Subcutaneous adipose tissue (tissue), 4 donors: Measurements from ENCODE around the gene FAM131C. TPM values are rescaled to one million over a fixed set of nuclear protein-coding genes. Genes with fewer than 3 reads are reported as not detected.

Experiments used
- CTCF ChIP-seq: fragments of 450-650 bp; IDR thresholded peaks from one replicate; pipeline ENCODE4 v1.5.1; 2016; ENCODE audit warnings: low read depth, mild to moderate bottlenecking, control low read depth, antibody characterized with exemption, moderate library complexity
- total RNA-seq, 4 donors: library from RNA; depleted of rRNA; stranded (reverse); fragments of >200 nt; gene quantifications; one replicate each; pipeline ENCODE4 v1.1.0, GENCODE V29; 2016

Gene FAM131C
- total RNA-seq, 4 donors from 2014 or later, result 0.51 TPM; not detected in 3

DNA sequence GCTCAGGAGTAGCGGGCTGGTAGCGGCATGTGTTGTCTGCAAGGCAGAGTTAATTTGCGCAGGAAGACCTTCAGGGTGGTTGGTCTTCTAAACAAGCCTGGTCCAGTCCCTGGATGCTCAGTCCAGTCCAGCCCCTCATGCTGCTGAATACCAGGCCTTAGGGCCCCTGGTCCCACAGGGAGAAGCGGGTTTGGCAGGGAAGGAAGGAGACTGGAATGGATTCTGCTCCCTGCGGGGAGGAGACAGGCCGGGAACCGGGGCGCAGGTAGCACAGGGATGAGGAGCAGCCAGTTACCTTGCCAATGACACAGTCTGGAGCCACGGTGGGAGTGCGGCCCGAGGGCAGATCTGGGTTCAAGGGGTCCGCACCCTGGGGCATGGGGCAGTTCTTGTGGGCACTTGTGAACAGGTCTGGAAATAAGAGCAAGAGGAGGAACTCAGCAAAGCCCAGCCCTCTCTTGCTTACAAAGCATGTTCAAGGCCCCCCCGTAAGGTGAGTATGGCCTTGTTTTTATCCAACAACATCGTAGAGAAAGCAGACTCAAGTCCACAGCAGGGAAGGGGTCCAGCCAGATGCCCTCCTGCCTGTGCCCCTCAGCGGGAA is 10.1 kb downstream of the FAM131C start:
- no peak for TF ChIP-seq CTCF

- no peak for TF ChIP-seq CTCF
Observed at GRCh38 chr1:16061266-16061665, 12.2 kb downstream of the FAM131C start.

DNA sequence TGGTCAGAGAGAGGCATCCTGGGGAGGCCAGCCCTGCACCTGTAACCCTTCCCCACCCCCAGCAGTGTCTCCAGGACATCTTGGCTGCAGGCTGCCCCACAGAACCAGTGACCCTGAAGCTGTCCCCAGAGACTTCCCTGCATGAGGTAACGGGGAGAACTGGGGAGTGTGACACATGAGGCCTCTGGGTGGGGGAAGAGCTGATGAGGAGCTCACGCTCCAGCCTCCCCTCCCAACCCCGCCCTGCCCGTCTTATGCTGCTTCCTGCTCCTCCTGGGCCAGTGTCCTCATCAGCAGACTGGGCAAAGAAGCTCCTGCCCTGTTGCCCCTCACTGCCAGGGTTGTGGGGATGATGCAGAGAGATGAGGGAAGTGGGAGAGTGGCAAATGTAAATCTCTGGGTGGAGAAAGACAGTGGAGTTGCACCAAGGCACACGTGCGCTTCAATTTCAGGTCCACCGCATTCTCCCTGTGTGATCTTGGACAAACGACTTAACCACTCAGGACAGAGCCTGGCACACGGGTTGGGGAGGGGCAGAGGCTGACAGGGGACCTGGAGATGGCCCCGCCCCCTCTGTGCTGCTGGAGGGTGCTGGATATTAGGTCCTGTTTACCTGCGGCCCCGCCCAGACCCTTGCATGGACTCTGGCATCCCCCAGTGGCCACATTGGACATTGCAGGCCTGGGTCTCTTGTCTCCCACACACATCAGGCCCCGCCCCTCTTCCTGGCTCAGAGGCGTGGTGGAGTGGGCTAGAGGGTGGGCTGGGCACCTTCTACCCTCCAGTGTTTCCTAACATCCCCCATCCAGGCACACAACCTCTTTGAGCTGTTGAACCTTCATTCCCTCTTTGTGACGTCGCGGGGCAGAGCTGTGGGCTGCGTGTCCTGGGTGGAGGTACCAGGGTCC is 17.6 kb downstream of the FAM131C start:
- TF ChIP-seq CTCF, result no peak

GRCh38 chr1:16054598-16055540 is 18.6 kb downstream of the FAM131C start:
- no peak for TF ChIP-seq CTCF

GRCh38 chr1:16053781-16054502 is 19.5 kb downstream of the FAM131C start:
- TF ChIP-seq CTCF, result no peak

GRCh38 chr1:16051039-16051438 is 22.4 kb downstream of the FAM131C start:
- no peak for TF ChIP-seq CTCF
